ENCODE measurements around the gene PWWP2A.

PWWP2A gene

GRCh38 chr5:160129841-160130240 lies 10.6 kb upstream of the PWWP2A start:
- no peak for DNase-seq (ENCODE audit: low spot score)

GRCh38 chr5:160128632-160129031 lies 9.4 kb upstream of the PWWP2A start:
- DNase-seq (ENCODE audit: low spot score), result no peak

GRCh38 chr5:160119905-160120266 lies 636 bp upstream of the PWWP2A start:
- no peak for DNase-seq (ENCODE audit: low spot score)

- DNase-seq (ENCODE audit: low spot score), result peak; percentile 44
Observed at GRCh38 chr5:160118349-160119141, 705 bp downstream of the PWWP2A start.

- no peak for DNase-seq (ENCODE audit: low spot score)
Observed at GRCh38 chr5:160116991-160117390, 2.3 kb downstream of the PWWP2A start.

GRCh38 chr5:160108124-160108523 lies 11.1 kb downstream of the PWWP2A start:
- DNase-seq (ENCODE audit: low spot score), result no peak

GRCh38 chr5:160105686-160106360 lies 13.4 kb downstream of the PWWP2A start:
- DNase-seq (ENCODE audit: low spot score), result no peak

GRCh38 chr5:160097991-160098390 lies 21.3 kb downstream of the PWWP2A start:
- no peak for DNase-seq (ENCODE audit: low spot score)

- no peak for DNase-seq (ENCODE audit: low spot score)
Observed at GRCh38 chr5:160096178-160096577, 23.1 kb downstream of the PWWP2A start.

- no peak for DNase-seq (ENCODE audit: low spot score)
Observed at GRCh38 chr5:160092960-160093707, 26.1 kb downstream of the PWWP2A start.

GRCh38 chr5:160092514-160092913 lies 26.7 kb downstream of the PWWP2A start:
- DNase-seq (ENCODE audit: low spot score), result no peak

GRCh38 chr5:160090059-160090458 lies 29.2 kb downstream of the PWWP2A start:
- DNase-seq (ENCODE audit: low spot score), result no peak

GRCh38 chr5:160089531-160089930 lies 29.7 kb downstream of the PWWP2A start:
- no peak for DNase-seq (ENCODE audit: low spot score)

- no peak for DNase-seq (ENCODE audit: low spot score)
Observed at GRCh38 chr5:160088805-160089204, 30.4 kb downstream of the PWWP2A start.

- no peak for DNase-seq (ENCODE audit: low spot score)
Observed at GRCh38 chr5:160087199-160087598, 32.1 kb downstream of the PWWP2A start.

- DNase-seq (ENCODE audit: low spot score), result no peak
Observed at GRCh38 chr5:160084144-160084543, 35.1 kb downstream of the PWWP2A start.

- no peak for DNase-seq (ENCODE audit: low spot score)
Observed at GRCh38 chr5:160083501-160083900, 35.7 kb downstream of the PWWP2A start.

- no peak for DNase-seq (ENCODE audit: low spot score)
Observed at GRCh38 chr5:160082614-160083500, 36.4 kb downstream of the PWWP2A start.

- DNase-seq (ENCODE audit: low spot score), result no peak
Observed at GRCh38 chr5:160081495-160081894, 37.8 kb downstream of the PWWP2A start.

GRCh38 chr5:160079753-160080152 lies 39.5 kb downstream of the PWWP2A start:
- DNase-seq (ENCODE audit: low spot score), result no peak

- DNase-seq (ENCODE audit: low spot score), result no peak
Observed at GRCh38 chr5:160076997-160077396, 42.3 kb downstream of the PWWP2A start.

GRCh38 chr5:160075073-160075472 lies 44.2 kb downstream of the PWWP2A start:
- DNase-seq (ENCODE audit: low spot score), result no peak

Data from CD4-positive, alpha-beta T cell treated with Interleukin-2 at 100 ng/mL for 4 hours (primary cell).